BE2C (cell line): ENCODE results near the gene RNASEH1.

Experiments
- DNase-seq: peaks from one replicate; pipeline ENCODE4 v3.0.0-alpha.2; 2020
- H3K27me3 ChIP-seq: fragments of 250-450 bp; sonication (Bioruptor Pico); 2 replicates; pipeline ENCODE4 v1.5.1; 2020; ENCODE audit warnings: mild to moderate bottlenecking
- H3K36me3 ChIP-seq: fragments of 250-450 bp; sonication (Bioruptor Pico); 2 replicates; pipeline ENCODE4 v1.5.1; 2020; ENCODE audit warnings: mild to moderate bottlenecking
- H3K4me1 ChIP-seq: fragments of 250-450 bp; sonication (Bioruptor Pico); 2 replicates; pipeline ENCODE4 v1.5.1; 2020
- H3K4me3 ChIP-seq: 2 replicates; pipeline ENCODE4 v1.5.1; 2011; ENCODE audit warnings: low read depth, low read length
- H3K9me3 ChIP-seq: fragments of 250-450 bp; sonication (Bioruptor Pico); 2 replicates; pipeline ENCODE4 v1.5.1; 2020
- CTCF ChIP-seq: IDR thresholded peaks from 2 replicates; pipeline ENCODE4 v1.5.1; 2012; ENCODE audit warnings: mild to moderate bottlenecking, low read depth, low read length

RNASEH1 gene

GRCh38 chr2:3547915-3548314 is 10.2 kb downstream of the RNASEH1 start:
- Histone ChIP-seq H3K27me3 (no peaks in the 10 kb centered on the region), H3K4me1 (no peaks in the 10 kb centered on the region), H3K4me3 (no peak overlapping the region), H3K9me3 (no peaks in the 10 kb centered on the region), H3K36me3 (peaks cover 83% of the 10 kb centered on the region)
- no peak for DNase-seq
- no peak for TF ChIP-seq CTCF

- Histone ChIP-seq H3K9me3 (no peaks in the 10 kb centered on the region), H3K36me3 (peaks cover 85% of the 10 kb centered on the region), H3K4me1 (no peaks in the 10 kb centered on the region), H3K4me3 (no peak overlapping the region), H3K27me3 (no peaks in the 10 kb centered on the region)
- no peak for DNase-seq
- TF ChIP-seq CTCF = no peak
Observed at GRCh38 chr2:3545788-3546478, 12.2 kb downstream of the RNASEH1 start.

- Histone ChIP-seq H3K27me3 (no peaks in the 10 kb centered on the region), H3K4me3 (no peak overlapping the region), H3K4me1 (no peaks in the 10 kb centered on the region), H3K36me3 (peaks cover 76% of the 10 kb centered on the region), H3K9me3 (no peaks in the 10 kb centered on the region)
- no peak for TF ChIP-seq CTCF
- no peak for DNase-seq
Observed at GRCh38 chr2:3543023-3543683, 15.0 kb downstream of the RNASEH1 start.

- Histone ChIP-seq H3K36me3 (peaks cover 67% of the 10 kb centered on the region), H3K9me3 (no peaks in the 10 kb centered on the region), H3K4me1 (no peaks in the 10 kb centered on the region), H3K4me3 (no peak overlapping the region), H3K27me3 (no peaks in the 10 kb centered on the region)
- no peak for DNase-seq
- TF ChIP-seq CTCF = no peak
Observed at GRCh38 chr2:3542107-3542506, 16.0 kb downstream of the RNASEH1 start.

GRCh38 chr2:3539836-3540235 is 18.3 kb downstream of the RNASEH1 start:
- H3K36me3 ChIP-seq = peaks cover 44% of the 10 kb centered on the region
- H3K9me3 ChIP-seq = no peaks in the 10 kb centered on the region
- no peaks in the 10 kb centered on the region for H3K4me1 ChIP-seq
- H3K4me3 ChIP-seq = no peak overlapping the region
- H3K27me3 ChIP-seq = no peaks in the 10 kb centered on the region
- no peak for DNase-seq
- no peak for TF ChIP-seq CTCF
